Astrocyte of the cerebellum (primary cell): ENCODE measurements around the gene CHD8.
A peak's percentile ranks its signal among the peaks of the same experiment; 100 is the strongest.

ENCODE experiments used
- DNase-seq: peaks from one replicate; pipeline ENCODE4 v3.0.0-alpha.2; 2011; ENCODE audit warnings: low read depth
- H3K4me3 ChIP-seq: 2 replicates; pipeline ENCODE4 v1.5.1; 2011; ENCODE audit warnings: mild to moderate bottlenecking, low read depth, low read length, moderate library complexity
- CTCF ChIP-seq: IDR thresholded peaks from 2 replicates; pipeline ENCODE4 v1.5.1; 2012; ENCODE audit warnings: low read length, low read depth, moderate library complexity, mild to moderate bottlenecking; ENCODE audit errors: missing control alignments
- in situ Hi-C: cut with HindIII; loops from 2 replicates; pipeline ENCODE4 v1.10.0; 2017; ENCODE audit warnings: low sequenced_read_pairs

Gene CHD8

GRCh38 chr14:21455912-21456667 lies at the start of gene CHD8:
TSS of gene CHD8 (minus strand) at chr14:21456123. CDS start at chr14:21431643, 24,480 bp downstream.
- peak; percentile 56 for TF ChIP-seq CTCF
- H3K4me3 ChIP-seq = peak within 1 kb of the TSS; percentile 67
- DNase-seq = peak; percentile 99
- in situ Hi-C loops = no loop called here

- no peak for TF ChIP-seq CTCF
- DNase-seq = no peak
- in situ Hi-C loops = no loop called here
Measured at GRCh38 chr14:21505012-21505553, 49.2 kb upstream of the CHD8 start.

GRCh38 chr14:21503376-21503775 lies 47.5 kb upstream of the CHD8 start:
- TF ChIP-seq CTCF = no peak
- DNase-seq = no peak
- H3K4me3 ChIP-seq = no peak overlapping the region
- in situ Hi-C loops = no loop called here

More at GRCh38 chr14:21505012-21505553, 49.2 kb upstream of the CHD8 start:
- H3K4me3 ChIP-seq = no peak overlapping the region

GRCh38 chr14:21501568-21501967 lies 45.6 kb upstream of the CHD8 start:
- no peak overlapping the region for H3K4me3 ChIP-seq
- no peak for TF ChIP-seq CTCF
- no peak for DNase-seq
- in situ Hi-C loops = no loop called here

GRCh38 chr14:21498540-21499526 lies 42.9 kb upstream of the CHD8 start:
- H3K4me3 ChIP-seq = no peak overlapping the region
- in situ Hi-C loops = no loop called here
- peak; percentile 33 for DNase-seq
- TF ChIP-seq CTCF = peak; percentile 50

GRCh38 chr14:21496453-21496852 lies 40.5 kb upstream of the CHD8 start:
- TF ChIP-seq CTCF = no peak
- no peak overlapping the region for H3K4me3 ChIP-seq
- DNase-seq = no peak
- in situ Hi-C loops = no loop called here
